Measurements from ENCODE around the gene D2HGDH. TPM values are rescaled to one million over a fixed set of nuclear protein-coding genes. Genes with fewer than 3 reads are reported as not detected.

Gene D2HGDH
- total and polyA plus RNA-seq, 2 of the 13 experiments (the other 11 are each of a cell fraction or from before 2014, with no cell fraction given), result 19.2 to 20.3 TPM

- no peak for TF ChIP-seq DBP (CRISPR knock-in tag; IDR thresholded peaks at IDR 0.05; ENCODE audit: not compliant biosample characterization)
- TF ChIP-seq ZNF766 (CRISPR knock-in tag; IDR thresholded peaks at IDR 0.05; ENCODE audit: borderline replicate concordance), result no peak
- no peak for TF ChIP-seq POLR2AphosphoS2 (IDR thresholded peaks at IDR 0.05; ENCODE audit: low read depth, low read length)
- no peak for TF ChIP-seq BHLHE40 (IDR thresholded peaks at IDR 0.05; ENCODE audit: low read length)
- TF ChIP-seq MXD4 (CRISPR knock-in tag; IDR thresholded peaks at IDR 0.05), result no peak
- no peak for TF ChIP-seq FOXO1 (CRISPR knock-in tag; IDR thresholded peaks at IDR 0.05)
- TF ChIP-seq GATA4 (IDR thresholded peaks at IDR 0.05; ENCODE audit: borderline replicate concordance, low read depth), result no peak
- no peak for TF ChIP-seq PCBP2 (optimal IDR thresholded peaks at IDR 0.05; ENCODE audit: low read depth, low read length, poor library complexity, severe bottlenecking)
- no peak for TF ChIP-seq ZSCAN25 (CRISPR knock-in tag; IDR thresholded peaks at IDR 0.05)
- 0 out of 2 replicates have a peak, but pooled peaks have one; percentile 41 for TF ChIP-seq REL (CRISPR knock-in tag; conservative IDR thresholded peaks at IDR 0.05)
- no peak for TF ChIP-seq RFXANK (CRISPR knock-in tag; IDR thresholded peaks at IDR 0.05)
- TF ChIP-seq SIN3A (IDR thresholded peaks at IDR 0.05; ENCODE audit: borderline replicate concordance, low read depth, low read length), result no peak
- no peak for TF ChIP-seq ZNF33A (CRISPR knock-in tag; IDR thresholded peaks at IDR 0.05; ENCODE audit: borderline replicate concordance)
- TF ChIP-seq GPN1 (CRISPR knock-in tag; IDR thresholded peaks at IDR 0.05; ENCODE audit: borderline replicate concordance), result no peak
- TF ChIP-seq ZHX1 (CRISPR knock-in tag; IDR thresholded peaks at IDR 0.05; ENCODE audit: low read depth), result no peak
- 0 out of 2 replicates have a peak, but pooled peaks have one; percentile 65 for TF ChIP-seq ZNF317 (CRISPR knock-in tag; IDR thresholded peaks at IDR 0.05)
- no peak for TF ChIP-seq NR2C2 (CRISPR knock-in tag; IDR thresholded peaks at IDR 0.05; ENCODE audit: borderline replicate concordance)
- TF ChIP-seq CCDC6 (CRISPR knock-in tag; IDR thresholded peaks at IDR 0.05), result no peak
- TF ChIP-seq PAF1 (CRISPR knock-in tag; IDR thresholded peaks at IDR 0.05), result no peak
- no peak for TF ChIP-seq ZNF773 (CRISPR knock-in tag; IDR thresholded peaks at IDR 0.05; ENCODE audit: borderline replicate concordance)
- TF ChIP-seq RFX1 (IDR thresholded peaks at IDR 0.05), result no peak
- no peak for TF ChIP-seq ZNF362 (CRISPR knock-in tag; IDR thresholded peaks at IDR 0.05; ENCODE audit: borderline replicate concordance)
- peak; percentile 61; the same call in 1 of the 2 replicates for TF ChIP-seq DRAP1 (CRISPR knock-in tag; IDR thresholded peaks at IDR 0.05)
- no peak for TF ChIP-seq CEBPG (CRISPR knock-in tag; IDR thresholded peaks at IDR 0.05)
- 0 out of 2 replicates have a peak, but pooled peaks have one; percentile 8 for TF ChIP-seq ZNF235 (CRISPR knock-in tag; IDR thresholded peaks at IDR 0.05; ENCODE audit: borderline replicate concordance)
- TF ChIP-seq ZNF44 (CRISPR knock-in tag; IDR thresholded peaks at IDR 0.05), result no peak
These were observed 293 bp upstream of the D2HGDH start (continued) for GRCh38 chr2:241734208-241734466.

All from HepG2 (cell line).